NCI-H748 (cell line): ENCODE results near the gene DYRK4.

Experiments used
- DNase-seq: peaks from one replicate; lab custom pipeline; 2025; ENCODE audit not compliant: unreplicated experiment; lab: John Stamatoyannopoulos, UW

The DYRK4 gene

DNA sequence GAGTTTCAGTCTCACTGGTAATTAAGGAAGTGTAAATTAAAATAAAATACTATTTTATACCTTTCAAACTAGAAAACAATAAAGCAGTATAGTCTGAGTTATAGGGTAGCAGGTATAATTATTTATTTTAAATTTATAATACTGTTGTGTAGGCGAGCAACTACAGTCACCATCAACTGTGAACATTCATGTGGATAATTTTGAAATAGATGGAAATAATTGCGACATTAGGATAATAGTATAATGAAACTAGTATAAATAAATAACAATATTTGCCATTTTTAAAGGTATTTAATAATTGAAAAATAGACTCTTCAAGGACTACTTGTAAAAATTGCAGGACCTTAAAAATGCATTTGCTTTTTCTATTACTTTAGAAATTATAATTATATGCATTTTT, 3.8 kb upstream of the DYRK4 start:
- DNase-seq: no peak

- DNase-seq: no peak
These were observed 1.3 kb downstream of the DYRK4 start for GRCh38 chr12:4563336-4563735.

DNA sequence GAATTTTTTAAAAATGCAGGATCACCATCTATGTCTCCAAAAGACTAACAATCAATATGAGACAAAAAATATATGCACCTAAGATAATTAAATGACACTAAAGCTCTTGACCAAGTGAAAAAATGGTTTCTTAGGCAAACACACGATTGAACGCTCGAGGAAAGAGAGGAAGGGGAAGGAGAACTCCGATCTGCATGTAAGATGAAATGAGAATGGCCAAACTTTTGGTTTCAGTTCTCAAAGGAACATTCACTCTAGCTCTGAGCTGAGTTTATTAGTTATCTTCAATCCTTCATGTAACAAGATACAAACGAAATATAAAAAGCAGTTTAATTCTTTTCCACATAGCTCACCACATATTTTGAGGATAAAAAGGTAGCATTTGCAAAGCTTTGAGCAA, 2.8 kb downstream of the DYRK4 start:
- no peak for DNase-seq

GRCh38 chr12:4566474-4566873, 4.5 kb downstream of the DYRK4 start:
- DNase-seq: no peak

GRCh38 chr12:4567073-4567881, 5.3 kb downstream of the DYRK4 start:
- DNase-seq: no peak

GRCh38 chr12:4569261-4569660, 7.3 kb downstream of the DYRK4 start:
- DNase-seq: no peak

DNA sequence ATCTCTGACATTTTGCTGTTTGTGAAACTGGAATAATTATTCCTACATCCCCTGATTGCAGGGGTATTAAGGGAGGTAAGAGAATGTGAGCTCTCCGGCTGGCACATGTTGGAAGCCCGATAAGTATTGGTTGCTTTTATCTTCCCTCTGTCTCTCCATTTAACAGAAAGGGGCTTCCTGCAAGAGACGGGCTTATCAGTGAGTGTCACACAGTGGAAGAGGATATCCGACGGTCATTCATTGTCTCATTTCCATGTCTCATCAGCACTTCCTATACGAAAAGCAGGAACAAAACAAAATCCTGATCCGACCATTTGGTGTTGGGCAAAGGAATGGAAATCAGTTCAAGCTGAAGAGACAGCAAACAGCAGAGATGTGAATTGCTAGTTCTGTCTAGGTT, 10.7 kb downstream of the DYRK4 start:
- DNase-seq: no peak

- peak; percentile 23 for DNase-seq
These were observed 17.5 kb downstream of the DYRK4 start for GRCh38 chr12:4579305-4580102.

GRCh38 chr12:4580281-4580688, 18.3 kb downstream of the DYRK4 start:
- no peak for DNase-seq

GRCh38 chr12:4584281-4584680, 22.3 kb downstream of the DYRK4 start:
- DNase-seq: peak; percentile 9

DNA sequence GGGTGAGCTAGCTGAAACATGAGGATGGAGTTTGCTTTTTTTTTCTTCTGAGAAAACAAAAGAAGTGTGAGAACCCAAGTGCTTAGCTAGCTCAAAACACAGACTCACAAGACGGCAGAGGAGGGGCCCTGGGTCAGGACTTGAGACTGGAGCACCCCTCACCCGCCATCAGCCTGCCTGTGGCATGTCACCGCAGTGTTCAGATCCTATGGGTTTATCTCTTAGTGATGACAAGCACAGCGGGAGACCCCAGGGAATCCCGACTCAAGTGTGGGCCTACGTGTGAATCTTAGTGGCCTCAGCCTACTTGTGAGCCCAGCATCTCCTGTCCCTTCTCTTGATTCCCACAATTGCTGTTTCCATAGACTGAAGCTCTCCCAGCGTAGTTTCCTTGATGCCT, 22.9 kb downstream of the DYRK4 start:
- DNase-seq: no peak

DNA sequence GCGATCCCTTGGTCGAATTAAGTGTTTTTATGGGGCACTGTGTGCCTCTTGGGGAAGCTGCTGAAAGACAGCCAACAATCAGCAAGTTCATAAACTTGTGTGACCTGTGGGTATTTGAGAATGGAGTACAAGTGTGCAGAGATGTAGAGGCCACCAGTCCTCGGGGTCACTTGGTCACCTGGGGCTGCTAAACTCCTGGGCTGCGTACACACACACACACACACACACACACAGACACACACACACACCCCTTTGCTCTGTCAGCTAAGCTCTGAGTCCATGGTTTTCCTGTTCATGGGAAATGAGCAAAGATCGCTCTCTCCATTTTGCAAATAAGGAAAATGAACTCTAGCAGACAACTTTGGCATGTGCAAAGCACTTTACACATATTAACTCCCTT, 24.5 kb downstream of the DYRK4 start:
- no peak for DNase-seq

DNA sequence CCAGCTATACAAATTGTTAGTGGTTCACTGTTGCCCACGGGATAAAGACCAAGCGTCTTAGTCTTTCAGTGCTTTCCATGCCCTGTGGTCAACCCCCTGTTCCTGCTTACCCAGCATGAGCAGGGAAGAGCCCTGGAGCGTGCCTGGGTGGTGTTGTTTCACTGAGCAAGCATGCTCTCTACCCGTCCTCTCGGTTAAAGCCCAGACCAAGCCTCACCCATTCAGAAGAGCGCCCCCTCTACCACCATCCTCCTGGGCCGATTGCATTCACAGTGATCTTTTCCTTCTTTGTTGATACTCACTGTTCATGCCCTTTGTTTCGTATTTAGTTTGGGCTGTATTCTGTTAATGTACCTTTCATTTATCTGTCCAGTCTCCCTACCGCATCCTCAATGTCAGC, 25.1 kb downstream of the DYRK4 start:
- DNase-seq: no peak

- DNase-seq: no peak
These were observed 26.9 kb downstream of the DYRK4 start for GRCh38 chr12:4588916-4589315.

GRCh38 chr12:4589941-4590340, 27.9 kb downstream of the DYRK4 start:
- no peak for DNase-seq

DNA sequence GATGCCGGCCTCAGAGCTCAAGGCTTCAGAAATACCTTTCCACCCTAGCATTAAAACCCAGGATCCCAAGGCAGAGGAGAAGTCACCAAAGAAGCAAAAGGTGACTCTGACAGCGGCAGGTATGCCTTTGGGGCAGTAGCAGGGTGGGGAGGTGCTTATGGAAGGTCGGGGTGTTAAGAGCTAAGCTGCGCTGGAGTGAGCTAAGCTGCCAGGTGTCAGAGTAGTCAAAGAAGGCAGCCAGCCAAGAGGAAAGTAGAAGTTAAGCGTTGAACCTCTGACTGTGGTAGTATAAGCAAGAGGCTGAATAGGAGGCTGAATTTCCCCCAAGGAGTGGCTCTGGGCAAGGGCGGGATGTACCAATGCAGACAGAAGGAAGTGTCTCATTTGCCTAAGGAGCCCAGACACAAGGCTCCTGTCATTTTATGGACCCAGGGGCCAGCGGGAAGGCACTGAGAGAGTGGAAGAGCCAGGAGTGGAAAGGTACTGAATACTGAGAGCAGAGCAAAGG, 29.2 kb downstream of the DYRK4 start:
- DNase-seq: no peak

GRCh38 chr12:4595881-4596280, 33.9 kb downstream of the DYRK4 start:
- DNase-seq: no peak

DNA sequence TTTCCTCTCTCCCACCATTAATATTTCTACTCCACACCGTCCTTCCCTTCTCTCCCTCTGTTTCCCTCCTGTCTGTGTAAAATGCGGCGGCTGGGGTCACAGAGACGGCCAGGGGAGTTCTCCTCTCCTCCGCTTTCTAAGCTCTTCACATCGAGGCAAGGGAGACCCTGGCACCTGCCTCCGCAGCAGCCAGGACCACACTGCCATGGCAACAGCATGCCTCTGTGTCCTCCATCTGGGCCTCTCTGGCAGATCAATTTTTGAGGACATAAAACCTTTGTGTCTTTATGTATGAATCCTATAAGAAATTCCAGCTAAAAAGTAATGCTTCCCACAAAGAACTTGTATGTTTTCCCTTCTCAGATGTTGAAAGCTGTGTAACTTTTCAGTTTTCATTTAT, 41.4 kb downstream of the DYRK4 start:
- DNase-seq: peak; percentile 49

DNA sequence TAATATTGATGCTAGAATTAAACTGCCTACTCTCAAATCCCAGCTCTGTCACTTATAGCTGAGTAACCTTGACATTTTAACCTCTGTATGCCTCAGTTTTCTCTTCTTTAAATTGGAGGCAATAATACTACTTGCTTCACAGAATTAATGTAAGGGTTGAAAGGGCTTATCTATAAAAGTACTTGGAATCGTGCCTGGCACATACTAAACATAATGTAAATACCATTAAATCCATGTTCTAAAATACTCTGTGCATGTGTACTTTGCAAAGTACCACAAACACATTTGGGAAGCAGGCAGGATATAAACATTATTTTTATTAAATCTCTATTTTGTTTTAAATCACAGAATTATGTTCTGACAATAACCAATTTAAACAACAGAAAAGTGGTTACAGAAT, 41.9 kb downstream of the DYRK4 start:
- no peak for DNase-seq

DNA sequence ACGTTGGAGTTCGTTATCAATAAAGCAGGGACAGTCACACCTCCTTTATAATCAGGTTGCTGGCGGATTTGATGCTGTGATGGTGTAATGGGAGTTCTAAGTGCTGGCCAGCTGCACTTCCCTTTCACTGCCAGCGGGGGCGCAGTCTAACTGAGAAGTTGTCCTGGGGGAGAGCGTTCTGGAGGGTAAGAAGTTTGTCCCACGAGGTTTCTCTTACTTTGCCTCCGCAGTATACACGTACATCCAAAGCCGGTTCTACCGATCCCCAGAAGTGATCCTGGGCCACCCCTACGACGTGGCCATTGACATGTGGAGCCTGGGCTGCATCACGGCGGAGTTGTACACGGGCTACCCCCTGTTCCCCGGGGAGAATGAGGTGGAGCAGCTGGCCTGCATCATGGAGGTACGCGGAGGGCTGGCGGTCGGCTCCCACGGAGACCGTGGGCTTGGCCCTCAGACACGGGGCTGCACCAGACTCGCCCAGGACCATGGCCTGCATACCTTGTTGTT, 42.7 kb downstream of the DYRK4 start:
- DNase-seq: peak; percentile 83

- DNase-seq: no peak
These were observed 45.0 kb downstream of the DYRK4 start for GRCh38 chr12:4607056-4607455.

- no peak for DNase-seq
These were observed 47.1 kb downstream of the DYRK4 start for GRCh38 chr12:4609071-4609470.
